HEK293T (cell line): Measurements from ENCODE around the gene KCNJ5.

Source experiments
- CTCF ChIA-PET: fragments of 350-600 bp; formaldehyde crosslinking; extraction: SDS; loops from one replicate; lab custom pipeline; 2021; ENCODE audit warnings: antibody characterized with exemption, inconsistent platforms; lab: Yijun Ruan, JAX
- POLR2A ChIA-PET: fragments of 350-600 bp; formaldehyde crosslinking; extraction: SDS; loops from one replicate; lab custom pipeline; 2020; ENCODE audit warnings: antibody characterized with exemption, inconsistent platforms; lab: Yijun Ruan, JAX
- DNase-seq: peaks from one replicate; pipeline ENCODE4 v3.0.0; 2012; ENCODE audit warnings: mixed read lengths; ENCODE audit errors: extremely low spot score
- ARNT ChIP-seq: fragments of 450-650 bp; IDR thresholded peaks from 2 replicates; pipeline ENCODE4 v1.6.1; 2017; ENCODE audit warnings: mild to moderate bottlenecking
- BHLHE40 ChIP-seq: fragments of 450-650 bp; IDR thresholded peaks from 2 replicates; pipeline ENCODE4 v1.6.1; 2016; ENCODE audit warnings: mild to moderate bottlenecking, moderate library complexity, borderline replicate concordance
- CTBP1 ChIP-seq: fragments of 450-650 bp; IDR thresholded peaks from 2 replicates; pipeline ENCODE4 v1.6.1; 2016; ENCODE audit warnings: borderline replicate concordance
- ELF4 ChIP-seq: fragments of 450-650 bp; IDR thresholded peaks from 2 replicates; pipeline ENCODE4 v1.6.1; 2017; ENCODE audit warnings: antibody characterized with exemption
- FOXA1 ChIP-seq: fragments of 450-650 bp; IDR thresholded peaks from 2 replicates; pipeline ENCODE4 v1.6.1; 2016; ENCODE audit warnings: mild to moderate bottlenecking
- FOXK2 ChIP-seq: fragments of 450-650 bp; IDR thresholded peaks from 2 replicates; pipeline ENCODE4 v1.6.1; 2016; ENCODE audit warnings: mild to moderate bottlenecking
- FOXM1 ChIP-seq: fragments of 450-650 bp; IDR thresholded peaks from 2 replicates; pipeline ENCODE4 v1.6.1; 2017; ENCODE audit warnings: mild to moderate bottlenecking, borderline replicate concordance
- HDGF ChIP-seq: fragments of 450-650 bp; IDR thresholded peaks from 2 replicates; pipeline ENCODE4 v1.6.1; 2017; ENCODE audit warnings: antibody characterized with exemption, borderline replicate concordance
- L3MBTL2 ChIP-seq: fragments of 450-650 bp; conservative IDR thresholded peaks from 2 replicates; pipeline ENCODE4 v1.6.1; 2016; ENCODE audit warnings: mild to moderate bottlenecking
- LEF1 ChIP-seq: fragments of 450-650 bp; IDR thresholded peaks from 2 replicates; pipeline ENCODE4 v1.6.1; 2017; ENCODE audit warnings: mild to moderate bottlenecking, borderline replicate concordance
- NFRKB ChIP-seq: fragments of 450-650 bp; IDR thresholded peaks from 2 replicates; pipeline ENCODE4 v1.6.1; 2016; ENCODE audit warnings: mild to moderate bottlenecking, moderate library complexity
- SP1 ChIP-seq: fragments of 450-650 bp; IDR thresholded peaks from 2 replicates; pipeline ENCODE4 v1.6.1; 2017
- SUZ12 ChIP-seq: fragments of 450-650 bp; IDR thresholded peaks from 2 replicates; pipeline ENCODE4 v1.6.1; 2016; ENCODE audit warnings: mild to moderate bottlenecking
- TARDBP ChIP-seq: fragments of 450-650 bp; IDR thresholded peaks from 2 replicates; pipeline ENCODE4 v1.6.1; 2016
- ZNF384 ChIP-seq: fragments of 450-650 bp; IDR thresholded peaks from 2 replicates; pipeline ENCODE4 v1.6.1; 2016
- TF ChIP-seq, protein P1 (sequence below): fragments of 450-650 bp; IDR thresholded peaks from 2 replicates; pipeline ENCODE4 v1.6.1; 2016

Gene KCNJ5

DNA sequence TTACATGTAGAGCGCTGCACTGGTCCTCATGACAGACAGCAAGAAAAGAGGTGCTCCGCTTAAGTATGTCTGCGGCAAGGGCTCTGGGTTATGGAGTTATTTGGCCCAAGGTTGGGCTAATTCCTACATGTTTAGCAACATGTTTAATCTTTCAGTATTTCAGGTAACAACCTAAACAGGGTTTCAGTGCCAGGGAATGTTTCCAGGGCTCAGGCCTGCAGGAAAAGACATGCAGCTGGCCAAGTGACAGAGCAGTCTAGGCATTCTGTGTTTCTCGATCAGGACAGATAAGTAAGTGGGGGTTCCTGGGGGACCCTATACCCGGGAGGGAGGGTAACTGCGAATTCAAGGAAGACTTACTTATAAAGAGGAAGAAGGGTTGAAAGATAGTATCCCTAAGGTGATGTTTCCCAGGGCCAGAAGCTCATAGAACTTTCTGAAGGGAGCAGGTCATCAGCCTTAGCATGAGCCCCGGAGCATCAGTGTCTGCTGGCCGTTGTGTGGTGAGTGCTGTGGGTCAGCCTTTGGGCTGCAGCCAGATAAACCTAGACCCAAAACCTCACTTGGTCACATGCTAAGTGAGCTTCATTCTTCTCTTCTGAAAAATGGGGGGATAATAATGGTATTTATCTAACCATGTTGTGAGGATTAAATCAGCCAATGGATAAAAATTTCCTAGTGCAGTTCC lies 18.4 kb downstream of the KCNJ5 start:
- ChIA-PET CTCF (no interaction called here), POLR2A (no interaction called here)
- no peak for DNase-seq
- TF ChIP-seq, protein P1, sequence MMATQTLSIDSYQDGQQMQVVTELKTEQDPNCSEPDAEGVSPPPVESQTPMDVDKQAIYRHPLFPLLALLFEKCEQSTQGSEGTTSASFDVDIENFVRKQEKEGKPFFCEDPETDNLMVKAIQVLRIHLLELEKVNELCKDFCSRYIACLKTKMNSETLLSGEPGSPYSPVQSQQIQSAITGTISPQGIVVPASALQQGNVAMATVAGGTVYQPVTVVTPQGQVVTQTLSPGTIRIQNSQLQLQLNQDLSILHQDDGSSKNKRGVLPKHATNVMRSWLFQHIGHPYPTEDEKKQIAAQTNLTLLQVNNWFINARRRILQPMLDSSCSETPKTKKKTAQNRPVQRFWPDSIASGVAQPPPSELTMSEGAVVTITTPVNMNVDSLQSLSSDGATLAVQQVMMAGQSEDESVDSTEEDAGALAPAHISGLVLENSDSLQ: no peak
- TF ChIP-seq LEF1 (no peak), L3MBTL2 (no peak), ARNT (no peak), HDGF (no peak), ELF4 (no peak), TARDBP (no peak), ZNF384 (no peak), FOXM1 (no peak)

DNA sequence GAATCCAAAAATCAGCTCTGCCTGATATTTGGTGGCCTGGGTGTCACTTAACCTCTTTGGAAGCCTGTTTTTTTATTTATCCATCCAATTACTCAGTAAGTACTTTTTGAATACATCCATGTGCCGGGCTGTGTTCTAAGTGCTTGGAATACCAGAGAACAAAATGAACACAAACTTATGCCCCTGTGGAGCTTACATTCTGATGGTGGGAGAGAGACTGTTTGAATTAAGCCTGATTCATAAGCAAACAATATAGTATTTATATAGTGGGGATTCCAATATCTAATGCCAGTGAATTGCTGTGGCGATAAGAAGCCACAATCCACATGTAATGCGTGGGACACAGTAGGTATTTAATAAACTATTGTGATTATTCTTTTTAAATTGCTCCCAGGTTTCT lies 19.4 kb downstream of the KCNJ5 start:
- ChIA-PET POLR2A (no interaction called here), CTCF (no interaction called here)
- no peak for DNase-seq
- TF ChIP-seq FOXM1 (no peak), FOXA1 (no peak), ELF4 (no peak), LEF1 (no peak), FOXK2 (no peak), CTBP1 (no peak), L3MBTL2 (no peak), NFRKB (no peak), BHLHE40 (no peak), ARNT (no peak), TARDBP (no peak), HDGF (no peak), SUZ12 (no peak), SP1 (no peak), ZNF384 (no peak)
- TF ChIP-seq, protein P1: no peak

DNA sequence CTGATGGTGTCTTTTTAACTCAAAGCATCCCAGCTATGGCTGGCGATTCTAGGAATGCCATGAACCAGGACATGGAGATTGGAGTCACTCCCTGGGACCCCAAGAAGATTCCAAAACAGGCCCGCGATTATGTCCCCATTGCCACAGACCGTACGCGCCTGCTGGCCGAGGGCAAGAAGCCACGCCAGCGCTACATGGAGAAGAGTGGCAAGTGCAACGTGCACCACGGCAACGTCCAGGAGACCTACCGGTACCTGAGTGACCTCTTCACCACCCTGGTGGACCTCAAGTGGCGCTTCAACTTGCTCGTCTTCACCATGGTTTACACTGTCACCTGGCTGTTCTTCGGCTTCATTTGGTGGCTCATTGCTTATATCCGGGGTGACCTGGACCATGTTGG lies 20.1 kb downstream of the KCNJ5 start:
- POLR2A ChIA-PET: no interaction called here
- CTCF ChIA-PET: no interaction called here

GRCh38 chr11:128911701-128912100 lies 20.5 kb downstream of the KCNJ5 start:
- CTCF ChIA-PET: no interaction called here
- DNase-seq: no peak
- TF ChIP-seq SUZ12 (no peak), CTBP1 (no peak), NFRKB (no peak), ELF4 (no peak), HDGF (no peak), FOXM1 (no peak), SP1 (no peak), BHLHE40 (no peak), FOXA1 (no peak), L3MBTL2 (no peak), ARNT (no peak), TARDBP (no peak), ZNF384 (no peak)
- POLR2A ChIA-PET: no interaction called here

More for the DNA sequence above, 20.1 kb downstream of the KCNJ5 start:
- DNase-seq: no peak
- TF ChIP-seq ARNT: no peak

DNA sequence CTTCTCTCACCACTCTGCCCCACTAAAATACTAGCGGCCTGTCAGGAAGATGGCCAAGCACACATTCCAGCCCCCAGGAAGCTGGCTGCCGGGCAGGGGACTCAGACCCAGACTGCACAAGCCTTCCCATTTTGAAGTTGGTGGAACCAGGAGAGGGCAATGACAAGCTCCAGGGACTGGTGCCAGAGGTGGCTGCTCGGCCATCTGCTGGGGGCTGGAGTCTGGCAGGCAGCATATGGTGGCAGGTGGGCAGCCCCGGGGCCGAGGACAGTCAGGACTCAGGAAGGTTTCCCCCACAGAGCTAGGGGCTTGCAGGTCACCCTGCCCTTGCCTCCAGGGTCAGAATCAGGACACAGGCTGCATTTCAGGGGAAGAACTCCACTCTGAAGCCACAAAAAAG lies 22.6 kb downstream of the KCNJ5 start:
- no peak for DNase-seq
- TF ChIP-seq FOXK2 (no peak), ELF4 (no peak), BHLHE40 (no peak), HDGF (no peak)
- ChIA-PET POLR2A (no interaction called here), CTCF (interaction anchor here (0.6 to 1.7 kb wide), 2 partner anchors 8 to 1515 kb away, joined by 3 read pairs; partner anchors contain the start of gene ADAMTS8)

DNA sequence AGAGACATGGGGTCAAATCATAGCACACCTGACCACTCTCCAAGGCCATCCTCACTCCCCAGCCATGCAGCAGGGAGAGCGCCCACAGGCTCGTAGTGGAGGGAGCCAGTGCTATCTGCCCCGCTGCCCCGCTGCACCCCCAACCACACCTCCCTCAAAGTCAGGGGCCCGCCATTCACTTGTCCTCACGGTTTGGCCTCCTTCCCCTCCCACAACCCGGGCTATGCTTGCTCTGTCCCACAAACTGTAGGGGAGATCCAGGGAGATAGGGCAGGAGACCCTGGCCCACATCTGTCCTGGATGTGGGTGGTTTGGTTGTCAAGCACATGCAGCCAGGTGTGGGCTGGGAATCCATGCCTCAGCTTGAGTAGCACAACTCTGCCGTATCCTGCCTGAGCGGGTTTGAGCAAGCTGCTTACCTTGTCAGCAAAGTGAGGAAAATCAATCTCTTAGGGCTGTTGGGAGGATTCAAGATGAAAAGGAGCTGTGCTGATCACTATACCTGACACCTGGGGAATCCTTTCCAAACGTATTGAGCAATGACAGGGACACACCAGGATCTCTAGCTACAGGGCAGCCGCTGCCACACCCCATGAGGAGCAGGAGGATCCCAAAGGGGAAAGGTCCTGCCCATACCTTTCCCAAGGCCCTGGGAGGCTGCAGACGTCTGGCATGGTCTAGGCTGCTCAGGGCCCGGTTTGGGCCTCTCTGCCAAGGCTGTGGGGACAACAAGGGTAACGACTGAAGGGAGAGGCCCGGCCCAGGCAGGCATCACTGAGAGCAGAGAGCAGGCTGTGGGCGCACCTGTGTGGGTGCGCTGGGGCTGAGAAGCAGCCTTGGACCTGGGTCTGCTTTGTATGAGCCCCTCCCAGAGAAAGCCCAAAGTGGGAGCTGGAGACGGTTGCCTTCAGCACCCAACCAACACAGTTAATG lies 23.3 kb downstream of the KCNJ5 start:
- DNase-seq: no peak
- POLR2A ChIA-PET: no interaction called here
- CTCF ChIA-PET: interaction anchor here (1.7 kb wide), 1 partner anchor 9 kb away, joined by 3 read pairs; no protein-coding TSS in a partner anchor
- no peak for TF ChIP-seq LEF1
- no peak for TF ChIP-seq HDGF
- no peak for TF ChIP-seq SP1
- no peak for TF ChIP-seq NFRKB
- TF ChIP-seq, protein P1: no peak
- TF ChIP-seq ZNF384: no peak
